Activated CD4-positive, alpha-beta memory T cell treated with anti-CD3 and anti-CD28 coated beads, Interleukin-2, amount 10 ng/mL, durations not matched to agents 7 days and 5 days (primary cell): ENCODE results near the gene OR1J4. TPM values are rescaled to one million over a fixed set of nuclear protein-coding genes. Genes with fewer than 3 reads are reported as not detected.
A peak's percentile ranks its signal among the peaks of the same experiment; 100 is the strongest.
"Not testable (repeated sequence)": the region's sequence is repeated elsewhere in the genome, so short reads cannot be mapped to it uniquely, and the experiment has no call there.

Experiments
- CTCF ChIA-PET: fragments of 350-600 bp; sonication (Branson Sonifier 250); formaldehyde crosslinking; loops from one replicate; lab custom pipeline; 2021; ENCODE audit warnings: antibody characterized with exemption, inconsistent platforms; lab: Charles Lee
- POLR2A ChIA-PET: fragments of 350-600 bp; sonication (Branson Sonifier 250); formaldehyde crosslinking; loops from one replicate; lab custom pipeline; 2021; ENCODE audit warnings: antibody characterized with exemption; lab: Charles Lee
- DNase-seq: peaks from one replicate; pipeline ENCODE4 v3.0.0-alpha.2; 2020
- H3K27ac Mint-ChIP-seq: one replicate; pipeline ENCODE4 v1.8.0; 2021; ENCODE audit warnings: mild to moderate bottlenecking, mixed read lengths
- H3K27me3 Mint-ChIP-seq: one replicate; pipeline ENCODE4 v1.8.0; 2021; ENCODE audit warnings: mixed read lengths
- H3K36me3 Mint-ChIP-seq: one replicate; pipeline ENCODE4 v1.8.0; 2021; ENCODE audit warnings: low read depth, mixed read lengths
- H3K4me1 Mint-ChIP-seq: one replicate; pipeline ENCODE4 v1.8.0; 2021; ENCODE audit warnings: mixed read lengths
- H3K4me3 Mint-ChIP-seq: one replicate; pipeline ENCODE4 v1.8.0; 2021; ENCODE audit warnings: mild to moderate bottlenecking, mixed read lengths
- H3K9me3 Mint-ChIP-seq: one replicate; pipeline ENCODE4 v1.8.0; 2021; ENCODE audit warnings: mixed read lengths
- total RNA-seq, 2 experiments: library from RNA; stranded (reverse); gene quantifications; one replicate each; pipeline ENCODE4 v1.2.3, GENCODE V29; 2021

Gene OR1J4
- total RNA-seq = not detected

- Mint-ChIP-seq H3K4me1 (no peaks in the 10 kb centered on the region), H3K27me3 (peaks cover 10% of the 10 kb centered on the region), H3K27ac (no peak within 1 kb of the TSS), H3K36me3 (no peaks in the 10 kb centered on the region), H3K4me3 (no peak within 1 kb of the TSS), H3K9me3 (no peaks in the 10 kb centered on the region)
- POLR2A ChIA-PET = no interaction called here
- CTCF ChIA-PET = no interaction called here
- DNase-seq = no peak
These were observed at the start of gene OR1J4 for GRCh38 chr9:122518841-122519240. Gene OR1J4 (plus strand): TSS chr9:122519141. CDS start chr9:122519141, 0 bp downstream.

- H3K27me3 Mint-ChIP-seq = peaks cover 31% of the 10 kb centered on the region
- H3K27ac Mint-ChIP-seq = no peak overlapping the region
- no peaks in the 10 kb centered on the region for H3K9me3 Mint-ChIP-seq
- no peak overlapping the region for H3K4me3 Mint-ChIP-seq
- H3K4me1 Mint-ChIP-seq = no peaks in the 10 kb centered on the region
- no peak for DNase-seq
- H3K36me3 Mint-ChIP-seq = no peaks in the 10 kb centered on the region
- ChIA-PET CTCF (interaction anchor here (1.0 to 1.7 kb wide), 2 partner anchors 10 to 24 kb away, joined by 3 to 5 read pairs; no protein-coding TSS in a partner anchor), POLR2A (no interaction called here)
These were observed 44.4 kb upstream of the OR1J4 start for GRCh38 chr9:122474561-122474960.

GRCh38 chr9:122475717-122476116 lies 43.2 kb upstream of the OR1J4 start:
- H3K9me3 Mint-ChIP-seq = no peaks in the 10 kb centered on the region
- H3K36me3 Mint-ChIP-seq = no peaks in the 10 kb centered on the region
- CTCF ChIA-PET = interaction anchor here (1.7 kb wide), 1 partner anchor 11 kb away, joined by 5 read pairs; no protein-coding TSS in a partner anchor
- H3K4me1 Mint-ChIP-seq = no peaks in the 10 kb centered on the region
- peaks cover 31% of the 10 kb centered on the region for H3K27me3 Mint-ChIP-seq
- no peak overlapping the region for H3K4me3 Mint-ChIP-seq
- POLR2A ChIA-PET = no interaction called here
- no peak overlapping the region for H3K27ac Mint-ChIP-seq
- DNase-seq = no peak

- Mint-ChIP-seq H3K4me1 (no peaks in the 10 kb centered on the region), H3K36me3 (no peaks in the 10 kb centered on the region), H3K9me3 (no peaks in the 10 kb centered on the region), H3K4me3 (no peak overlapping the region), H3K27me3 (peaks cover 37% of the 10 kb centered on the region), H3K27ac (no peak overlapping the region)
- DNase-seq = no peak
- ChIA-PET CTCF (no interaction called here), POLR2A (no interaction called here)
These were observed 41.6 kb upstream of the OR1J4 start for GRCh38 chr9:122477346-122477745.

- Mint-ChIP-seq H3K27ac (no peak within 1 kb of the TSS), H3K9me3 (no peaks in the 10 kb centered on the region), H3K36me3 (no peaks in the 10 kb centered on the region), H3K4me1 (no peaks in the 10 kb centered on the region), H3K27me3 (peaks cover 40% of the 10 kb centered on the region), H3K4me3 (no peak within 1 kb of the TSS)
- ChIA-PET POLR2A (no interaction called here), CTCF (no interaction called here)
- DNase-seq = no peak
These were observed 41.1 kb upstream of the OR1J4 start, which contains the start of gene OR1J1 for GRCh38 chr9:122477826-122478225. Gene OR1J1 (minus strand): TSS chr9:122477926. CDS start chr9:122477926, 0 bp downstream.

GRCh38 chr9:122479062-122479461 lies 39.9 kb upstream of the OR1J4 start:
- CTCF ChIA-PET = interaction anchor here (1.4 kb wide), 1 partner anchor 21 kb away, joined by 5 read pairs; no protein-coding TSS in a partner anchor

GRCh38 chr9:122498883-122499288 lies 20.1 kb upstream of the OR1J4 start:
- Mint-ChIP-seq H3K36me3 (no peaks in the 10 kb centered on the region), H3K27ac (no peak overlapping the region), H3K4me3 (no peak overlapping the region), H3K27me3 (peaks cover 28% of the 10 kb centered on the region), H3K4me1 (no peaks in the 10 kb centered on the region), H3K9me3 (no peaks in the 10 kb centered on the region)
- ChIA-PET CTCF (interaction anchor here (0.6 to 1.5 kb wide), 16 partner anchors 9 to 492 kb away, joined by 3 to 13 read pairs (median 4); no protein-coding TSS in a partner anchor), POLR2A (interaction anchor here (1.1 kb wide), 1 partner anchor 291 kb away, joined by 3 read pairs; no protein-coding TSS in a partner anchor)
- peak; percentile 26 for DNase-seq

More at GRCh38 chr9:122479062-122479461, 39.9 kb upstream of the OR1J4 start:
- POLR2A ChIA-PET = no interaction called here
- no peak overlapping the region for H3K27ac Mint-ChIP-seq
- H3K36me3 Mint-ChIP-seq = no peaks in the 10 kb centered on the region
- no peaks in the 10 kb centered on the region for H3K4me1 Mint-ChIP-seq
- H3K4me3 Mint-ChIP-seq = no peak overlapping the region
- peaks cover 32% of the 10 kb centered on the region for H3K27me3 Mint-ChIP-seq
- no peaks in the 10 kb centered on the region for H3K9me3 Mint-ChIP-seq
- no peak for DNase-seq

GRCh38 chr9:122506964-122507363 lies 12.0 kb upstream of the OR1J4 start:
- CTCF ChIA-PET = no interaction called here
- no peak for DNase-seq
- POLR2A ChIA-PET = no interaction called here
- H3K27me3 Mint-ChIP-seq = peaks cover 33% of the 10 kb centered on the region
- no peak overlapping the region for H3K27ac Mint-ChIP-seq
- no peaks in the 10 kb centered on the region for H3K4me1 Mint-ChIP-seq
- H3K9me3 Mint-ChIP-seq = no peaks in the 10 kb centered on the region
- no peak overlapping the region for H3K4me3 Mint-ChIP-seq
- no peaks in the 10 kb centered on the region for H3K36me3 Mint-ChIP-seq

GRCh38 chr9:122510502-122510901 lies 8.4 kb upstream of the OR1J4 start, which contains the start of gene OR1J2:
Gene OR1J2 (plus strand): TSS chr9:122510802. CDS start chr9:122510802, 0 bp downstream.
- Mint-ChIP-seq H3K4me1 (no peaks in the 10 kb centered on the region), H3K36me3 (no peaks in the 10 kb centered on the region), H3K4me3 (no peak within 1 kb of the TSS), H3K27me3 (peaks cover 34% of the 10 kb centered on the region), H3K27ac (no peak within 1 kb of the TSS), H3K9me3 (no peaks in the 10 kb centered on the region)
- POLR2A ChIA-PET = no interaction called here
- DNase-seq = no peak
- CTCF ChIA-PET = no interaction called here

- ChIA-PET CTCF (no interaction called here), POLR2A (no interaction called here)
- no peaks in the 10 kb centered on the region for H3K36me3 Mint-ChIP-seq
- no peak overlapping the region for H3K27ac Mint-ChIP-seq
- no peak overlapping the region for H3K4me3 Mint-ChIP-seq
- no peak for DNase-seq
- H3K27me3 Mint-ChIP-seq = peaks cover 10% of the 10 kb centered on the region
- H3K9me3 Mint-ChIP-seq = no peaks in the 10 kb centered on the region
- no peaks in the 10 kb centered on the region for H3K4me1 Mint-ChIP-seq
These were observed 715 bp upstream of the OR1J4 start for GRCh38 chr9:122518226-122518625.

GRCh38 chr9:122519376-122519775 lies 435 bp downstream of the OR1J4 start:
- no peaks in the 10 kb centered on the region for H3K9me3 Mint-ChIP-seq
- peaks cover 7% of the 10 kb centered on the region for H3K27me3 Mint-ChIP-seq
- DNase-seq = no peak
- H3K36me3 Mint-ChIP-seq = no peaks in the 10 kb centered on the region
- H3K4me3 Mint-ChIP-seq = no peak overlapping the region
- ChIA-PET CTCF (no interaction called here), POLR2A (no interaction called here)
- no peak overlapping the region for H3K27ac Mint-ChIP-seq
- H3K4me1 Mint-ChIP-seq = no peaks in the 10 kb centered on the region

GRCh38 chr9:122526602-122527001 lies 7.7 kb downstream of the OR1J4 start:
- no peaks in the 10 kb centered on the region for H3K4me1 Mint-ChIP-seq
- no peak overlapping the region for H3K27ac Mint-ChIP-seq
- CTCF ChIA-PET = no interaction called here
- H3K9me3 Mint-ChIP-seq = no peaks in the 10 kb centered on the region
- H3K36me3 Mint-ChIP-seq = no peaks in the 10 kb centered on the region
- peaks cover 2% of the 10 kb centered on the region for H3K27me3 Mint-ChIP-seq
- DNase-seq = no peak
- POLR2A ChIA-PET = no interaction called here
- no peak overlapping the region for H3K4me3 Mint-ChIP-seq

- DNase-seq = no peak
- POLR2A ChIA-PET = no interaction called here
- H3K4me1 Mint-ChIP-seq = no peaks in the 10 kb centered on the region
- H3K27ac Mint-ChIP-seq = no peak within 1 kb of the TSS
- H3K4me3 Mint-ChIP-seq = no peak within 1 kb of the TSS
- no peaks in the 10 kb centered on the region for H3K36me3 Mint-ChIP-seq
- CTCF ChIA-PET = no interaction called here
- no peaks in the 10 kb centered on the region for H3K9me3 Mint-ChIP-seq
- H3K27me3 Mint-ChIP-seq = peaks cover 1% of the 10 kb centered on the region
These were observed 8.3 kb downstream of the OR1J4 start, which contains the start of gene OR1N1 for GRCh38 chr9:122527193-122527592. Gene OR1N1 (minus strand): TSS chr9:122527293. CDS start chr9:122527293, 0 bp downstream.

- H3K4me3 Mint-ChIP-seq, H3K27me3 Mint-ChIP-seq, H3K36me3 Mint-ChIP-seq, DNase-seq, CTCF ChIA-PET, POLR2A ChIA-PET, H3K9me3 Mint-ChIP-seq, H3K27ac Mint-ChIP-seq, H3K4me1 Mint-ChIP-seq: not testable (repeated sequence)
These were observed 12.2 kb downstream of the OR1J4 start for GRCh38 chr9:122531157-122531556.
